Calu3 (cell line): ENCODE results near the gene LRRC8E. TPM values are rescaled to one million over a fixed set of nuclear protein-coding genes. Genes with fewer than 3 reads are reported as not detected.

ENCODE experiments used
- BruUV-seq: library from RNA; stranded (reverse); fragments of 400-500 nt; replicated peaks from 2 replicates; lab custom pipeline; 2021; lab: Mats Ljungman, UMichigan
- CTCF ChIA-PET: fragments of 300-600 bp; sonication (Branson Sonifier 250); formaldehyde crosslinking; loops from one replicate; lab custom pipeline; 2022; ENCODE audit warnings: antibody characterized with exemption; lab: Charles Lee
- DNase-seq: peaks from one replicate; pipeline ENCODE4 v3.0.0; 2022
- H3K27ac Mint-ChIP-seq: one replicate; pipeline ENCODE4 v1.8.0; 2022; ENCODE audit warnings: mixed read lengths; ENCODE audit not compliant: unreplicated experiment
- H3K27me3 Mint-ChIP-seq: one replicate; pipeline ENCODE4 v1.8.0; 2022; ENCODE audit warnings: mixed read lengths; ENCODE audit not compliant: unreplicated experiment
- H3K36me3 Mint-ChIP-seq: one replicate; pipeline ENCODE4 v1.8.0; 2022; ENCODE audit warnings: mild to moderate bottlenecking, moderate library complexity, mixed read lengths; ENCODE audit not compliant: insufficient read depth, unreplicated experiment
- H3K4me1 Mint-ChIP-seq: one replicate; pipeline ENCODE4 v1.8.0; 2022; ENCODE audit warnings: mild to moderate bottlenecking, low read depth, mixed read lengths; ENCODE audit not compliant: unreplicated experiment
- H3K4me3 Mint-ChIP-seq: one replicate; pipeline ENCODE4 v1.8.0; 2022; ENCODE audit warnings: mild to moderate bottlenecking, low read depth, moderate library complexity, mixed read lengths; ENCODE audit not compliant: unreplicated experiment
- H3K9me3 Mint-ChIP-seq: one replicate; pipeline ENCODE4 v1.8.0; 2022; ENCODE audit warnings: low read depth, mixed read lengths; ENCODE audit not compliant: unreplicated experiment
- CTCF ChIP-seq: fragments of 200-600 bp; IDR thresholded peaks from one replicate; pipeline ENCODE4 v1.8.0; 2022; ENCODE audit warnings: antibody characterized with exemption; ENCODE audit not compliant: unreplicated experiment
- intact Hi-C: fragments of 100-400 bp; cut with micrococcal nuclease; formaldehyde crosslinking; loops from one replicate; pipeline ENCODE4 v1.10.0; 2022; ENCODE audit not compliant: unreplicated experiment
- total RNA-seq: library from RNA; stranded (reverse); gene quantifications from 2 replicates; pipeline ENCODE4 v1.2.3, GENCODE V29; 2022

The LRRC8E gene
- total RNA-seq, 1 experiment from 2014 or later = 8.0 TPM

GRCh38 chr19:7862413-7862951 is 25.8 kb upstream of the LRRC8E start:
- CTCF ChIA-PET = no interaction called here
- H3K27ac Mint-ChIP-seq = no peak overlapping the region

GRCh38 chr19:7863157-7863970 is 24.9 kb upstream of the LRRC8E start:
- no peak for DNase-seq
- TF ChIP-seq CTCF = no peak
- Mint-ChIP-seq H3K27ac (no peak overlapping the region), H3K27me3 (no peaks in the 10 kb centered on the region), H3K4me1 (peaks cover 7% of the 10 kb centered on the region), H3K4me3 (no peak overlapping the region), H3K9me3 (no peaks in the 10 kb centered on the region), H3K36me3 (peaks cover 20% of the 10 kb centered on the region)
- intact Hi-C loops = no loop called here
- CTCF ChIA-PET = no interaction called here
- BruUV-seq = no TSS peak

More at GRCh38 chr19:7862413-7862951, 25.8 kb upstream of the LRRC8E start:
- Mint-ChIP-seq H3K4me1 (peaks cover 7% of the 10 kb centered on the region), H3K36me3 (peaks cover 20% of the 10 kb centered on the region), H3K27me3 (no peaks in the 10 kb centered on the region), H3K4me3 (no peak overlapping the region), H3K9me3 (no peaks in the 10 kb centered on the region)
- intact Hi-C loops = no loop called here
- no peak for TF ChIP-seq CTCF
- BruUV-seq = no TSS peak
- no peak for DNase-seq

- Mint-ChIP-seq H3K4me1 (peaks cover 7% of the 10 kb centered on the region), H3K27ac (no peak overlapping the region), H3K9me3 (no peaks in the 10 kb centered on the region), H3K4me3 (no peak overlapping the region), H3K36me3 (peaks cover 25% of the 10 kb centered on the region), H3K27me3 (no peaks in the 10 kb centered on the region)
- CTCF ChIA-PET = interaction anchor here (0.6 kb wide), 1 partner anchor 56 kb away, joined by 6 read pairs; the partner anchor contains the start of gene SNAPC2
- no peak for DNase-seq
- TF ChIP-seq CTCF = no peak
- BruUV-seq = no TSS peak
- intact Hi-C loops = no loop called here
Measured at GRCh38 chr19:7863971-7864689, 24.2 kb upstream of the LRRC8E start.

- intact Hi-C loops = no loop called here
- Mint-ChIP-seq H3K4me1 (peaks cover 7% of the 10 kb centered on the region), H3K4me3 (no peak overlapping the region), H3K9me3 (no peaks in the 10 kb centered on the region), H3K27me3 (no peaks in the 10 kb centered on the region), H3K27ac (no peak overlapping the region), H3K36me3 (peaks cover 29% of the 10 kb centered on the region)
- no peak for TF ChIP-seq CTCF
- no TSS peak for BruUV-seq
- CTCF ChIA-PET = interaction anchor here (0.6 kb wide), 1 partner anchor 56 kb away, joined by 6 read pairs; the partner anchor contains the start of gene SNAPC2
- no peak for DNase-seq
Measured at GRCh38 chr19:7864690-7865074, 23.6 kb upstream of the LRRC8E start.
